ENCODE measurements around the gene IGSF6.
A peak's percentile ranks its signal among the peaks of the same experiment; 100 is the strongest.
"Not testable (repeated sequence)": the region's sequence is repeated elsewhere in the genome, so short reads cannot be mapped to it uniquely, and the experiment has no call there.

The IGSF6 gene

GRCh38 chr16:21628121-21628726 is 24.2 kb downstream of the IGSF6 start:
- DNase-seq = no peak

GRCh38 chr16:21626659-21627277 is 25.6 kb downstream of the IGSF6 start:
- DNase-seq = peak; percentile 56 to 69

GRCh38 chr16:21625026-21625425 is 27.4 kb downstream of the IGSF6 start:
- DNase-seq = no peak

GRCh38 chr16:21622545-21622944 is 29.9 kb downstream of the IGSF6 start:
- DNase-seq = no peak

GRCh38 chr16:21620592-21620991 is 31.8 kb downstream of the IGSF6 start:
- DNase-seq = no peak

- DNase-seq = no peak
Observed at GRCh38 chr16:21619765-21620425, 32.5 kb downstream of the IGSF6 start.

- no peak for DNase-seq
Observed at GRCh38 chr16:21618281-21618680, 34.1 kb downstream of the IGSF6 start.

GRCh38 chr16:21617607-21618006 is 34.8 kb downstream of the IGSF6 start:
- DNase-seq = no peak

GRCh38 chr16:21614896-21615295 is 37.5 kb downstream of the IGSF6 start:
- DNase-seq = no peak

- DNase-seq = no peak
Observed at GRCh38 chr16:21613781-21614180, 38.6 kb downstream of the IGSF6 start.

GRCh38 chr16:21613361-21613760 is 39.0 kb downstream of the IGSF6 start:
- DNase-seq = no peak

GRCh38 chr16:21611556-21612384 is 40.6 kb downstream of the IGSF6 start:
- DNase-seq = no peak

- no peak for DNase-seq
Observed at GRCh38 chr16:21611198-21611555, 41.2 kb downstream of the IGSF6 start.

GRCh38 chr16:21610766-21611165 is 41.6 kb downstream of the IGSF6 start:
- no peak for DNase-seq

- no peak for DNase-seq
Observed at GRCh38 chr16:21610006-21610544, 42.3 kb downstream of the IGSF6 start.

- peak; percentile 24 to 30 for DNase-seq
Observed at GRCh38 chr16:21608639-21609328, 43.6 kb downstream of the IGSF6 start.

- DNase-seq = not testable (repeated sequence)
Observed at GRCh38 chr16:21605848-21606247, 46.6 kb downstream of the IGSF6 start.

- DNase-seq = no peak
Observed at GRCh38 chr16:21603928-21604327, 48.5 kb downstream of the IGSF6 start.

- DNase-seq = no peak
Observed at GRCh38 chr16:21602785-21603184, 49.6 kb downstream of the IGSF6 start.

GRCh38 chr16:21600031-21600773 is 52.2 kb downstream of the IGSF6 start:
- peak; percentile 41 to 52 for DNase-seq

GRCh38 chr16:21599122-21600030 is 53.0 kb downstream of the IGSF6 start, which contains the start of gene METTL9:
Gene METTL9 (plus strand): TSS chr16:21599577. CDS start chr16:21599734, 157 bp downstream.
- peak; percentile 67 to 74 for DNase-seq
